Hematopoietic multipotent progenitor cell treated with erythropoietin and hydrocortisone succinate and interleukin-3 and kit ligand, for 6 days (in vitro differentiated cells): ENCODE data around the gene PRR14.

Experiments used
- DNase-seq: peaks from one replicate; pipeline ENCODE4 v3.0.0-alpha.2; 2015

The PRR14 gene

DNA sequence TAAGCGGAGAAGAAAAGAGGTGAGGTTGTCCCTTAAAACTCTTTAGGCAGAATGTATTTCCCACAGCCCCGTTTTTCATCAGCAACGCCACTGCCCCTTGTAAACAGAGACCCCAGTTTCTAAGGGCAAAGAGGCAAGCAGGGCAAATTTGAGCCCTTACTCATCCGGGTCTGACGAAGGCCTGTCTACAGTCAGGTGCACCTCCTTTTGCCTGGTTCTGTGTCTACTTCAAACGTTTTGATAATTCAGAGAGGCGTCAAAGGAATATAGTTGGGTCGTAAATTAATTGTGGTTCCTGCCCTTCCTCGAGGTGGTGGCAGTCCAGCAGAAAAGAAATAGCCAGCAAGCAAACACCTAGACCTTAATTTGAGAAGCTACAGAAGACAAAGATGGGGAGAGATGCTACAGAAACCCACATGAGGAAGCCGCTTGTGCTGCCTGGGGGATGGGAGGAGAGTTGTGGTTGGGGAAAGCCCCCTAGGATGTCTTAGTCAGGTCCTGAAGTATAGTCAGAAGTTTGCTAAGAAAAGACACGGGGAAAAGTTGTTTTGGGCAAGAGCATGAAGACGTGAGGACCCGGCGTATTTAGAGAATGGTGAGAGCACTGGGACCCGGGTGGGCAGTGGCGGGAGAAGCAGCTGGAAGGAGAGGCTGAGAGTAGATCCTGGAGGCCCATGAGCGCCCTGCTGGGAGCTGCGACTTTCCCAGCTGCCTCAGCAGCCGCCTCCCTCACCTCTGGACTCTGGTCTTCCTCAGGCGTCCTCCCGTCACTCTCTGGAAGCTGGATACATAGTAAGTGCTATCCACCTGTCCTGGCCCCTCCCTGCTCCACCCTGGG, 9.9 kb downstream of the PRR14 start:
- peak; percentile 34 for DNase-seq

- no peak for DNase-seq
Observed at GRCh38 chr16:30662449-30662848, 11.7 kb downstream of the PRR14 start.

GRCh38 chr16:30663038-30663437, 12.3 kb downstream of the PRR14 start:
- DNase-seq = no peak

GRCh38 chr16:30663820-30664219, 13.1 kb downstream of the PRR14 start:
- DNase-seq = no peak

DNA sequence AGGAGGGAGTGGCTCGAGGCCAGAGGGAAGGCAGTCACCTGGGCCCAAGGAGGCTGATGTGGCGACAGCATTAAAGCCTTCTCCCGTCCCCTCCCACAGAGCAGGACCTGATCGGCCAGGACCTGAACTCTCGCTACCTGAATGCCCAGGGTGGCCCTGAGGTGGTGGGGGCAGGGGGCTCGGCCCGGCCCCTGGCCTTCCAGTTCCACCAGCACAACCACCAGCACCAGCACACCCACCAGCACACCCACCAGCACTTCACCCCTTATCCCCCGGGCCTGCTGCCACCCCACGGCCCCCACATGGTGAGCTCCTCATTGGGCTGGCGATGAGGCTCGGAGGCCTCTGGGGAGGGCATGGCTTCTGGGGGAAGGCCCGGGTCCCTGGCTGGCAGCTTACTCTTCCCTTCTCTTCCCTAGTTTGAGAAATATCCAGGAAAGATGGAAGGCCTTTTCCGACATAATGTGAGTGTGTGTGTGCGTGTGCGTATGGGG, 13.9 kb downstream of the PRR14 start:
- no peak for DNase-seq

GRCh38 chr16:30665155-30665829, 14.5 kb downstream of the PRR14 start:
- no peak for DNase-seq

DNA sequence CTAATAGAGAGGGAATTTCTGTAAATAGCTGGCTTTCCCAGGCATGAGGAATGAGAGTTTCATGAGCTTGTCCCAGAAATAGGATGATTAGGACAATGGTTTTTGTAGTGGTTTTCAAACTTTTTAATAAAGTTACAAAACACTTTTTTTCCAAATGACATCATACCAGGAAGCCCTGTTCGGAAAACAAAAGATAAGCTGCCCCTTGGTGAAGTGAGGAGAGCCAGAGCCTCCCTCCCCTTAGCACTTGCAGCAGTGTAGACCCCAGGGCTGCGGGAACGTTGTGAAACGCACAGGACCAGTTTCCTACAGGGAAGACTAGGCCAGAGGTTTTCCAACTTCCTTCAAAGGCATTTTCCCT, 15.1 kb downstream of the PRR14 start:
- DNase-seq = no peak

GRCh38 chr16:30666681-30667080, 15.9 kb downstream of the PRR14 start:
- no peak for DNase-seq

GRCh38 chr16:30667361-30667905, 16.7 kb downstream of the PRR14 start:
- DNase-seq = no peak

DNA sequence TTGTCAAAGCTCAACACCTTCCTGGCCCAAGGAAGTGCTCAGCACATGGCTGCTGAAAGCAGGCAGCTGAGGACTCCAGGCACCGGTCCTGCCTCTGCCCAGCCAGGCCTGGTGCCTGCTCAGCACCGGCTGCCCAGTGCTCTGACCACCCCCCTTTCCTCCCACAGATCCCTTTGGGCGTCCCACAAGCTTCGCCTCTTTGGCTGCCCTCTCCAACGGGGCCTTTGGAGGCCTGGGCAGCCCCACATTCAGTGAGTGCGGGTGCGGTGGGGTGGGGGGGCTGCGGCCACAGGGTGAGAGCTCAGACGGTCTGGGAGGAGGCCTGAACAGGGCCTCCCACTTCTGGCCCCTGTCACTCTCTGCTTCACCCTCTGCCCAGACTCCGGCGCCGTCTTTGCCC, 17.6 kb downstream of the PRR14 start:
- DNase-seq = no peak

GRCh38 chr16:30669026-30669902, 18.5 kb downstream of the PRR14 start:
- DNase-seq = no peak

DNA sequence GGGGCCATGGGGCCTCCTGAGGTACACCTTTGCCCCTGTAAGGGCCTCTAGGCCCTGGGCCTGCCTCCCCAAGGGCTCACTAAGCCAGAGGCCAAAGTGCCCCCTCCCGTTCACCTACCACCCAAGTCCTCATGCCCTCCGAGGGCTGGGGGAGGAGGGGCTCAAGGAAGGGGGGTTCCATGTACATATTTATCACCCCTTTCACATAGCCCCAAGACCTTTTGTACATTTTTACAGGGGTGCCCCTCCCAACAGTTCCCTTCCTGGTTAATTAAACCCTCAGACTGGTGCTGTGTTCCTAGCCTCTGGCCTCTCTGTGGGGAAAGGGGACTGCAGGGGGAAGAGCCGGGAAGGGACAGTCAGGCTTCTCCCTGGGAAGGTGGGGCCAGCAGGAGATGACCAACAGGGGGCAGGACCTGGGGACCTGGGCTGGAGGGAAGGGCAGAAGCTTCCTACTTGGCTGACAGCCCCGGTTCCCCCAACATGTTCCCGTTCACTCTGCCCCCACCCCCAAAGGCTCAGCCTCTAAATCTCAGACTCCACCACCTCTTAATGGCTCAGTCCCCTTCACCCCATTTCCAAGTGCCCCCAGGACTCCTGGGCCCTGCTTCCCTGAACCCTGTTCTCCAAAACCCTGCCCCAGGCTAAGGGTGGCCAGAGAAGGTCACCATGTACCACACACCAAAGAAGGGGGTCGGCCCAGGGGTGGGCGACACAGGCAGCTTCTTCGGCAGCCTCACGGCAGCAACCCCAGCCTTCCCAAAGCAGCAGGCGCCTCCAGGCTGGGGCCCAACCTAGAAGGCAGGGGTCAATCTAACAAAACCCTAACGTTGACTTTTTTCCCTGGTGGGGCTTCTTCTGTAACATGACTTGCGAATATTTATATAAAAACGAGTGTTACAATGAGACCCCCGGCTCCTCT, 19.4 kb downstream of the PRR14 start:
- no peak for DNase-seq

GRCh38 chr16:30675143-30675542, 24.4 kb downstream of the PRR14 start:
- no peak for DNase-seq

DNA sequence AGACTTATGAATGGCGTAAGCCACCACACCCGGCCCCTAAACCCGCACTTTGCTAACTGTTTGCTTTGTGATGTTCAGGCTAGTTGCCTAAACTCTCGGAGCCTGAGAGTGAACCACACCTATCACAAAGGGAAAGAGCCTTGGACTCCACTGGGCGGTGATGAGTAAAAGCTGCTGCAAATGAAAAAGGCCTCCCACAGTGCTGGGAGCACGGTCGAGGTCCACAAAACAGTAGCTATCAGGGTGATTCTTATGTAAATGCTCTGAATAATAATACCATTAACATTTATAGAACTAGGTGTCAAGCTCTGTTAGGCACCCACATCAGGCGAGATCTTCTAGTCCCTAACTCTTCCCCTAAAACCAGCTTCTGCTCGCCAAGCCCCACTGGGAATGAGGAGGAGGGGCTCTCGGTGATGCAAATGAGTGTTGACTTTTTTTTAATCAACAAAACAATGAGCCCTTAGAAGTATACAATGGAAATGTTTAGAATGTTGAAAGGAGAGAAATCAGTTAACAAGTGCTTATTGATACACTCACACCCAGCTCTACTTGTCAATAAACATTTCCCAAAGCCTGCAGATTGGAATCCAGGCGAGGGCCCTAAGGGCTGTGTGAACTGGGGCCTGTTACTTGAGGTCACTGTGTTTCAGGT, 27.3 kb downstream of the PRR14 start:
- no peak for DNase-seq

DNA sequence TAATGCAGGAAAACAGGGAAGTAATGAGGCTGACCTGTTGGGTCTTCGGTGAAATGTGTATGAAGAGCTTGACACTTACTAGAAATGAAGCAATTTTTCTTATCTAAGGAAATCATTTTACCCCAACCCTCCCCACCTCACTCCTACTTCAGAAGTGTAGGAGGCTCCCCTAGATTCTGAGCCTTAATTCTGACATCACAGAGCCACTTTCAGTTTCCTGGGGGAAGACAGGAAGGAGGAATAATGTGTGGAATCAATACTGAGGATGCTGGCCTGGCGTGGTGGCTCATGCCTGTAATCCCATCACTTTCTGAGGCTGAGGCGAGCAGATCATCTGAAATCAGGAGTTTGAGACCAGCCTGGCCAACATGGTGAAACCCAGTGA, 27.8 kb downstream of the PRR14 start:
- DNase-seq = peak; percentile 27

- no peak for DNase-seq
Observed at GRCh38 chr16:30680326-30680725, 29.6 kb downstream of the PRR14 start.

DNA sequence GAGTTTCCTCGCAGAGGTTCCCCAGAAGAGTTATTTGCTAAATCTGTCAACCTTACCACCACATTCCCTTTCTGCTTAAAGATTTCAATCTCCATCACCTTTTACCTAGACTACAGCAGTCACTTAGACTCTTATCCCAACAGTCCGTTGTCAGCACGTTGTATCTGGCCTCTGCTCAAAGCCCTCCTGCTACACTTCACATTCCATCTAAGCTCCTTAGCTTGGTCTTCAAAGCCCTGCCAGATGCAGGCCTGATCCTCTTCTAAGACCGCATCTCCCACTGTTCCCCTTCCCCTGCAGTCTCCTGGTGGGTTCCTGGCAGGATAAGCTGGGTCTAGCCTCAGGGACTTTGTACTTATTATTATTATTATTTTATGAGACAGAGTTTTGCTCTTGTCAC, 37.9 kb downstream of the PRR14 start:
- DNase-seq = no peak

GRCh38 chr16:30691907-30692306, 41.1 kb downstream of the PRR14 start:
- peak; percentile 70 for DNase-seq

GRCh38 chr16:30692396-30693064, 41.8 kb downstream of the PRR14 start:
- peak; percentile 67 for DNase-seq

DNA sequence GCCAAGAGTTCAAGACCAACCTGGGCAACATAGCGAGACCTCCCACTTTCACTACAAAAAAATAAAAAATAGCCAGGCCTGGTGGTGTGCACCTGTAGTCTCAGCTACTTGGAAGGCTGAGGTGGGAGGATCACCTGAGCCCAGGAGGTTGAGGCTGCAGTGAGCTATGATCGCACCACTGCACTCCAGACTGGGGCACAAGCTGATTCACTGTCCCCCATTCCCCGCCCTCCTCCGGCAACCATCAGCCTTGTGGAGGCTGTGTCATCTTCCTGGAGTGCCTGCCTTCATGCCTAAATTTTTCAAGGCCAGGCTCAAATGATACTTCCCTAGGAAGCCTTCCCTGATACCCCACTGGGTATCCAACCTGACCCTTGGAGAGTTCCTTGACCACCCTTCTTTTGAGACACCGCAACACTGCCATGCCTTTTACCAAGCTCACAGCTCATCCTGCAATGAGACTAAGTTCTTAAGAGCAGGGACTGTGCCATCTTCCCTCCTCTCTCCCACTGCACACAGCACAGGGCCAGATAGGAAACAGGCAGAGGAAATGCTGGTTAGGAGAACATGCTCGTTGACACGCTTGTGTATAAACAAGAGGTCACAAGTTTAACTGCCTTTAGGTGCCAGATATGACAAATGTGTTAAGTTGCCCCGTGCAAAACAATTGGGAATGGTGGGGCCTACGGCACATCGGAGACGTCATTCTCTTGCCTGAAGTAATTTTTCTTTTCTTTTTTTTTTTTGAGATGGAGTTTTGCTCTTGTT, 44.4 kb downstream of the PRR14 start:
- peak; percentile 40 for DNase-seq
